Measurements from ENCODE around the gene CAMK2A. TPM values are rescaled to one million over a fixed set of nuclear protein-coding genes. Genes with fewer than 3 reads are reported as not detected.

The CAMK2A gene
- polyA plus RNA-seq, 1 donor (not counting 4 experiments of a cell fraction or from before 2014, with no cell fraction given), result 0.05 TPM

DNA sequence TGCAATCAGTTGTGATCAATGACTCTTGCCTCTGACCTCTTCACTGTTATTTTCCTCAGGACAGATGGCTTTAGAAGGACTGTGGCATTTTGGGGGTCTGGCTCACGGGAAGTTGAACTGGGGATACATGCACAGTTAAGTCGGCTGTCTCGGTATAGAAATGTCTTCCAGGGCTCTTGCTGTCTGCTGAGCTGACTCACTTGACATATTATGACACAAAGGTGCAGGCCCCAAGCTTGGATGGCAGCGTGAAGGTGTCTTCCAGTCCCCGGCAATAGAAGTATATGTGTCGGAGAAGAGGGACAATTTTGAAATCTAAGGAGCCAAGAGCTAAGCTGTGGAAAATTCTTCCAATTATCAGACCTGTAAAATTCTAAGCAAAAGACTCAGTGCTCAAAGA lies 22.9 kb upstream of the CAMK2A start:
- FAIRE-seq (no peak), DNase-seq (ENCODE audit: low read depth, low spot score) (no peak)
- H3K4me1 ChIP-seq (ENCODE audit: control insufficient read depth, extremely low read depth, insufficient read depth, low read length), result peaks cover 10% of the 10 kb centered on the region

GRCh38 chr5:150311015-150311692 lies 21.6 kb upstream of the CAMK2A start:
- no peaks in the 10 kb centered on the region for H3K9me3 ChIP-seq (ENCODE audit: control insufficient read depth, low read depth, low read length)
- DNase-seq (ENCODE audit: low read depth, low spot score) (no peak), FAIRE-seq (no peak)
- H3K27ac ChIP-seq (ENCODE audit: control insufficient read depth, insufficient read depth, low read length), result no peak overlapping the region
- H3K27me3 ChIP-seq (ENCODE audit: control insufficient read depth, extremely low read depth, insufficient read depth, low read length), result no peaks in the 10 kb centered on the region
- no peak for TF ChIP-seq CTCF (optimal IDR thresholded peaks at IDR 0.05 in 1 of 3, IDR thresholded peaks at IDR 0.05 in 1 of 3, conservative IDR thresholded peaks at IDR 0.05 in 1 of 3; ENCODE audit: extremely low read depth in 1 of 3, insufficient read depth in 2 of 3, low read length in 3 of 3)
- TF ChIP-seq EZH2 (IDR thresholded peaks at IDR 0.05; ENCODE audit: low read length), result no peak
- no peaks in the 10 kb centered on the region for H3K9me1 ChIP-seq (ENCODE audit: control insufficient read depth, extremely low read depth, insufficient read depth, low read length)
- no peaks in the 10 kb centered on the region for H4K20me1 ChIP-seq (ENCODE audit: control insufficient read depth, extremely low read depth, insufficient read depth, low read length)
- H3K9ac ChIP-seq (ENCODE audit: control insufficient read depth, extremely low read depth, insufficient read depth, low read length), result no peak overlapping the region
- dilution Hi-C loops (cut with MboI; ENCODE audit: extremely low pct_ligation_motif_present, low sequenced_read_pairs), result no loop called here
- no peaks in the 10 kb centered on the region for H3K36me3 ChIP-seq (ENCODE audit: control insufficient read depth in 2 of 2, extremely low read depth in 1 of 2, insufficient read depth in 2 of 2, low read length in 2 of 2)
- H2AFZ ChIP-seq (ENCODE audit: control insufficient read depth, low read length), result no peak overlapping the region
- H3K4me1 ChIP-seq (ENCODE audit: control insufficient read depth, extremely low read depth, insufficient read depth, low read length), result no peaks in the 10 kb centered on the region
- no peaks in the 10 kb centered on the region for H3K79me2 ChIP-seq (ENCODE audit: control insufficient read depth, insufficient read depth, low read length)
- no peak overlapping the region for H3K4me3 ChIP-seq (ENCODE audit: control insufficient read depth in 2 of 3, extremely low read depth in 1 of 3, insufficient read depth in 2 of 3, low read depth in 1 of 3, low read length in 3 of 3)
- no peak overlapping the region for H3K4me2 ChIP-seq (ENCODE audit: control insufficient read depth, extremely low read depth, insufficient read depth, low read depth, low read length)

More for the DNA sequence above, 22.9 kb upstream of the CAMK2A start:
- H3K9me1 ChIP-seq (ENCODE audit: control insufficient read depth, extremely low read depth, insufficient read depth, low read length), result peaks cover 2% of the 10 kb centered on the region
- dilution Hi-C loops (cut with MboI; ENCODE audit: extremely low pct_ligation_motif_present, low sequenced_read_pairs), result no loop called here
- TF ChIP-seq EZH2 (IDR thresholded peaks at IDR 0.05; ENCODE audit: low read length), result no peak
- no peak for TF ChIP-seq CTCF (optimal IDR thresholded peaks at IDR 0.05 in 1 of 3, IDR thresholded peaks at IDR 0.05 in 1 of 3, conservative IDR thresholded peaks at IDR 0.05 in 1 of 3; ENCODE audit: extremely low read depth in 1 of 3, insufficient read depth in 2 of 3, low read length in 3 of 3)
- H2AFZ ChIP-seq (ENCODE audit: control insufficient read depth, low read length), result no peak overlapping the region
- H3K4me3 ChIP-seq (ENCODE audit: control insufficient read depth in 2 of 3, extremely low read depth in 1 of 3, insufficient read depth in 2 of 3, low read depth in 1 of 3, low read length in 3 of 3), result no peak overlapping the region
- no peaks in the 10 kb centered on the region for H3K27me3 ChIP-seq (ENCODE audit: control insufficient read depth, extremely low read depth, insufficient read depth, low read length)
- no peak overlapping the region for H3K4me2 ChIP-seq (ENCODE audit: control insufficient read depth, extremely low read depth, insufficient read depth, low read depth, low read length)
- no peaks in the 10 kb centered on the region for H3K9me3 ChIP-seq (ENCODE audit: control insufficient read depth, low read depth, low read length)
- no peaks in the 10 kb centered on the region for H3K79me2 ChIP-seq (ENCODE audit: control insufficient read depth, insufficient read depth, low read length)
- H3K9ac ChIP-seq (ENCODE audit: control insufficient read depth, extremely low read depth, insufficient read depth, low read length), result no peak overlapping the region
- no peaks in the 10 kb centered on the region for H3K36me3 ChIP-seq (ENCODE audit: control insufficient read depth in 2 of 2, extremely low read depth in 1 of 2, insufficient read depth in 2 of 2, low read length in 2 of 2)
- no peaks in the 10 kb centered on the region for H4K20me1 ChIP-seq (ENCODE audit: control insufficient read depth, extremely low read depth, insufficient read depth, low read length)
- no peak overlapping the region for H3K27ac ChIP-seq (ENCODE audit: control insufficient read depth, insufficient read depth, low read length)
